Measurements from ENCODE around the gene RAC3. TPM values are rescaled to one million over a fixed set of nuclear protein-coding genes. Genes with fewer than 3 reads are reported as not detected.

RAC3 gene
- total RNA-seq, 1 donor from 2014 or later: 75.0 TPM

GRCh38 chr17:82015311-82015971, 16.0 kb upstream of the RAC3 start:
- H3K27me3 Mint-ChIP-seq (ENCODE audit: low read depth): peaks cover 3% of the 10 kb centered on the region
- TF ChIP-seq CTCF (conservative IDR thresholded peaks at IDR 0.05): no peak
- no peak for DNase-seq (ENCODE audit: low read depth, low spot score)

GRCh38 chr17:82016061-82016874, 15.2 kb upstream of the RAC3 start:
- Mint-ChIP-seq H3K27me3 (ENCODE audit: low read depth) (peaks cover 3% of the 10 kb centered on the region), H3K4me3 (no peak overlapping the region), H3K4me1 (peaks cover 7% of the 10 kb centered on the region), H3K36me3 (ENCODE audit: low read depth) (no peaks in the 10 kb centered on the region), H3K9me3 (no peaks in the 10 kb centered on the region), H3K27ac (ENCODE audit: unreplicated experiment) (no peak overlapping the region)
- no peak for DNase-seq (ENCODE audit: low read depth, low spot score)
- TF ChIP-seq CTCF (conservative IDR thresholded peaks at IDR 0.05): no peak

More at GRCh38 chr17:82015311-82015971, 16.0 kb upstream of the RAC3 start:
- Mint-ChIP-seq H3K9me3 (no peaks in the 10 kb centered on the region), H3K4me3 (peak overlapping the region; percentile 41), H3K36me3 (ENCODE audit: low read depth) (no peaks in the 10 kb centered on the region), H3K4me1 (peaks cover 7% of the 10 kb centered on the region), H3K27ac (ENCODE audit: unreplicated experiment) (no peak overlapping the region)

GRCh38 chr17:82016875-82017459, 14.5 kb upstream of the RAC3 start:
- no peak overlapping the region for H3K27ac Mint-ChIP-seq (ENCODE audit: unreplicated experiment)
- no peak for TF ChIP-seq CTCF (conservative IDR thresholded peaks at IDR 0.05)
- H3K9me3 Mint-ChIP-seq: no peaks in the 10 kb centered on the region
- peaks cover 12% of the 10 kb centered on the region for H3K4me1 Mint-ChIP-seq
- H3K4me3 Mint-ChIP-seq: peak overlapping the region; percentile 66
- peaks cover 3% of the 10 kb centered on the region for H3K27me3 Mint-ChIP-seq (ENCODE audit: low read depth)
- no peak for DNase-seq (ENCODE audit: low read depth, low spot score)
- H3K36me3 Mint-ChIP-seq (ENCODE audit: low read depth): no peaks in the 10 kb centered on the region

GRCh38 chr17:82017612-82018151, 13.8 kb upstream of the RAC3 start:
- Mint-ChIP-seq H3K27ac (ENCODE audit: unreplicated experiment) (no peak overlapping the region), H3K4me3 (peak overlapping the region; percentile 66), H3K27me3 (ENCODE audit: low read depth) (peaks cover 3% of the 10 kb centered on the region), H3K36me3 (ENCODE audit: low read depth) (no peaks in the 10 kb centered on the region), H3K9me3 (no peaks in the 10 kb centered on the region), H3K4me1 (peaks cover 11% of the 10 kb centered on the region)
- DNase-seq (ENCODE audit: low read depth, low spot score): no peak
- no peak for TF ChIP-seq CTCF (conservative IDR thresholded peaks at IDR 0.05)

- Mint-ChIP-seq H3K27ac (ENCODE audit: unreplicated experiment) (peak overlapping the region; percentile 19), H3K4me1 (peaks cover 8% of the 10 kb centered on the region), H3K9me3 (no peaks in the 10 kb centered on the region), H3K4me3 (peak overlapping the region; percentile 74), H3K27me3 (ENCODE audit: low read depth) (peaks cover 6% of the 10 kb centered on the region), H3K36me3 (ENCODE audit: low read depth) (no peaks in the 10 kb centered on the region)
- DNase-seq (ENCODE audit: low read depth, low spot score): no peak
- TF ChIP-seq CTCF (conservative IDR thresholded peaks at IDR 0.05): no peak
These were observed 13.1 kb upstream of the RAC3 start for GRCh38 chr17:82018152-82018988.
